ENCODE measurements around the gene LRRC1.

The LRRC1 gene

DNA sequence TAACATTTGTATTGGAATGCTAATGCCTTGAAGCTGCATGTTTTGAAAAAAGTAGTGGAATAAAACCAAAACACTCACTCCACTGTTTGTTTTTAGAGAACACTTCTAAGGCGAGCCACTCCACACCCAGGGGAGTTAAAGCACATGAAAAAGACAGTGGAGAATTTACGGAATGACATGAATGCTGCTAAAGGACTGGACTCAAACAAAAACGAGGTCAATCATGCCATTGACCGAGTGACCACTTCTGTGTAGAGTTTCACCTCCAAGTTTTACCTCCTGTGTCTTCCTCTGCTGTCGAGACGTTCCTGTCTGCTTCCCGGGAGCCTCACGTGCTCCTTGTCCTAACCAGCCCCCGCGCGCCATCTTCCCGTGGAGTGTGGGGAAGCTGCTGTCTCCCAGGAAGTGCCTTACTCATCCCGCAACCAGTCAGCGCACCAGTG is 127.8 kb downstream of the LRRC1 start:
- no peak overlapping the region for H3K4me3 Mint-ChIP-seq

DNA sequence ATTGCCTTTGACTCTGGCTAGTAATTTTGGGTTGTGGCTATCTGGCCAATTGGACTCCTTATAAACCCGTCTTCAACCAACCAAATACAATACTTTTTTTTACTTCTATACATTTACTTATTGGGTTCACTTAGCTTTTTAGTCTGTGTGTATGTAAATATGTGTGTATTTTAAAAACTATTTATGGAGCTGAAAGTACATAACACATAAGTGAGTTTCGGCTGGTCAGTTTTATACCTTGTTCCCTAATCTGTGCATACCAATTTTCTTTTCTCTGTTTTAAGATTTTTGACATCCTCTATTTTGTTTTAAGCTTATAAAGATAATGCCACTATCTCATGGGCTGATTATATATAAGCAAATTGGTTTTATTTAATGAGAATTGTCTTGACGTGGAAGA is 129.5 kb downstream of the LRRC1 start:
- Mint-ChIP-seq H3K27me3 (no peaks in the 10 kb centered on the region), H3K9me3 (no peaks in the 10 kb centered on the region), H3K4me3 (no peak overlapping the region), H3K27ac (no peak overlapping the region), H3K36me3 (peaks cover 34% of the 10 kb centered on the region), H3K4me1 (no peaks in the 10 kb centered on the region)
- no peak for ATAC-seq

More for the DNA sequence above, 127.8 kb downstream of the LRRC1 start:
- Mint-ChIP-seq H3K36me3 (peaks cover 36% of the 10 kb centered on the region), H3K27ac (no peak overlapping the region), H3K4me1 (no peaks in the 10 kb centered on the region), H3K27me3 (no peaks in the 10 kb centered on the region), H3K9me3 (no peaks in the 10 kb centered on the region)
- ATAC-seq = no peak

DNA sequence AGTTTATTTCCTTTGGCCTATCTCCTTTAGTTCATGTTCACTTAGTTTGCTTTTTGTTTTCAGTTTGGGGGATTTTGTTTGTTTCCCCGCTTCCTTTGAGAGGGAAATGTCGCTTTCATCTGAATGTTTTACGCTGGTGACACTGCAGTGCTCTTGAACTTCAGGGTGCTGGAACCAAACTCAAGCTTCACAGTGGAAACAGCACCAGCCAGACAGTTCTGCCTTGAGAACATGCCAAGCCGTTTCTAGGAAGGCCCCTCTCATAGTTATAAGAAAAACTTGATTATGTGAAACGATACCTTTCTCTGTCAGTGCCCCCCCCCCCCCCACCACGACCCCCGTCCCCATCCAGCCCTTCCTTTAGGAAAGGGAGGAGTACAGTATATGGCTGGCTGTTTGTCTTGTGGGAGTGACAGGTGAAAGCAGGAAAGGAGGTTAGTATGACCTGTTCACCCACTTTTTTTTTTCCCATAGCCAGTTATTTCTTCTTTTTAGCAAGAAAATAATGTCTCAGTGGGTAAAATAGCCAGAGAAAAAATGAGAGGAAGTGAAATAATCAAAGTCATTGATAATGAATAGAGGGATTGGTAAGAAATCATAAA is 130.1 kb downstream of the LRRC1 start:
- no peaks in the 10 kb centered on the region for H3K27me3 Mint-ChIP-seq
- H3K9me3 Mint-ChIP-seq = no peaks in the 10 kb centered on the region
- no peaks in the 10 kb centered on the region for H3K4me1 Mint-ChIP-seq
- H3K27ac Mint-ChIP-seq = no peak overlapping the region
- no peak for ATAC-seq
- peaks cover 28% of the 10 kb centered on the region for H3K36me3 Mint-ChIP-seq
- H3K4me3 Mint-ChIP-seq = no peak overlapping the region

DNA sequence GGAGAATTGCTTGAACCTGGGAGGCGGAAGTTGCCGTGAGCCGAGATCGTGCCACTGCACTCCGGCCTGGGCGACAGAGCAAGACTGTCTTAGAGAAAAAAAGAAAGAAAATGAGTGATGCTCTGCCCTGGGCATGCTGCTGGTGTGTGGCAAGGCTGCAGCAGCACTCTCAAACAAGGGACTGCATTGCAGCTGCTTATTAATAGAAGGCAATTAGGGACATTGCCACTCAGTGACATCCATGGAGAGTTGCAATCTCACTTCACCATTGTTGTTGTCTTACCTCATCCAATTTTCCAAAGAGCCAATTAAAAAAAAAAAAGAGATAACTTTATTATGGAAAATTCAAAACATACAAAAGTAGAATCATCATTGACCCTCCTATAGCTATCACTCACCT is 131.1 kb downstream of the LRRC1 start:
- Mint-ChIP-seq H3K36me3 (peaks cover 18% of the 10 kb centered on the region), H3K27me3 (no peaks in the 10 kb centered on the region), H3K4me1 (peaks cover 4% of the 10 kb centered on the region), H3K9me3 (no peaks in the 10 kb centered on the region), H3K27ac (no peak overlapping the region), H3K4me3 (no peak overlapping the region)
- no peak for ATAC-seq

DNA sequence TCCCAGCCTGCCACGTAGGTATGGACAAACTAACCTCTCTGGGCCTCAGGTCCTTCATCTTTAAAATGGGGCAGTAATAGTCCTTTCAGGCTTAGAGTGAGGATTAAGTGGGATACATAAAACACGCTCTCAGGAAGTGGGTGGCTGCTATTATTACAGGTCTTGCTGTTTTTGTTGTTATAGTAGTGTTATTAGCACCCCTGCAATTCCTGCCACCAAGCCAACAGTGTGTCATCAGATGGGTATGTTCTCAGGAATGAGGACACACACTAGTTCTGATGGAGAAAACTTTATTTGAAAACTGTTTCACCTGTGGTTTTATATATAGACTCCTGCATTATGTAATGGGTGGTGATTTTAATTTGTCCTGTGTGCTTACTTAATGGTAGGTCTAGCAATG is 131.7 kb downstream of the LRRC1 start:
- no peak for ATAC-seq
- no peak overlapping the region for H3K4me3 Mint-ChIP-seq
- H3K9me3 Mint-ChIP-seq = no peaks in the 10 kb centered on the region
- no peak overlapping the region for H3K27ac Mint-ChIP-seq
- peaks cover 10% of the 10 kb centered on the region for H3K4me1 Mint-ChIP-seq
- H3K36me3 Mint-ChIP-seq = peaks cover 12% of the 10 kb centered on the region
- no peaks in the 10 kb centered on the region for H3K27me3 Mint-ChIP-seq

DNA sequence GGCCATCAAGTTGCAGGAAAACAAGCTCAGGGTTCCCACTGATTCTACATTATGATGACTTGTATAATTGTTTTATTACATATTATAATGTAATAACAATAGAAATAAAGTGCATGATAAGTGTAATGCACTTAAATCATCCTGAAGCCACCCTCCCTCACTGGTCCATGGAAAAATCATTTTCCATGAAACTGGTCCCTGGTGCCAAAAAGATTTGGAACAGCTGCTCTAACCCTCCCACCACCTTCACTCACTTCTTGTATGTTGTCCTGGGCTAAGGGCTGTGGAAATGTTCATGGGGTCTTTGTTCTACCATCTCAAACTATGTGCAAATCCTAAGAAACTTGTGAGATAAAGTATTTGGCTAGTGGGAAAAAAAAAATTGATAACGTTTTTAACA is 133.8 kb downstream of the LRRC1 start:
- Mint-ChIP-seq H3K9me3 (no peaks in the 10 kb centered on the region), H3K27ac (no peak overlapping the region), H3K4me3 (no peak overlapping the region), H3K27me3 (no peaks in the 10 kb centered on the region), H3K36me3 (no peaks in the 10 kb centered on the region), H3K4me1 (peaks cover 11% of the 10 kb centered on the region)
- ATAC-seq = no peak

DNA sequence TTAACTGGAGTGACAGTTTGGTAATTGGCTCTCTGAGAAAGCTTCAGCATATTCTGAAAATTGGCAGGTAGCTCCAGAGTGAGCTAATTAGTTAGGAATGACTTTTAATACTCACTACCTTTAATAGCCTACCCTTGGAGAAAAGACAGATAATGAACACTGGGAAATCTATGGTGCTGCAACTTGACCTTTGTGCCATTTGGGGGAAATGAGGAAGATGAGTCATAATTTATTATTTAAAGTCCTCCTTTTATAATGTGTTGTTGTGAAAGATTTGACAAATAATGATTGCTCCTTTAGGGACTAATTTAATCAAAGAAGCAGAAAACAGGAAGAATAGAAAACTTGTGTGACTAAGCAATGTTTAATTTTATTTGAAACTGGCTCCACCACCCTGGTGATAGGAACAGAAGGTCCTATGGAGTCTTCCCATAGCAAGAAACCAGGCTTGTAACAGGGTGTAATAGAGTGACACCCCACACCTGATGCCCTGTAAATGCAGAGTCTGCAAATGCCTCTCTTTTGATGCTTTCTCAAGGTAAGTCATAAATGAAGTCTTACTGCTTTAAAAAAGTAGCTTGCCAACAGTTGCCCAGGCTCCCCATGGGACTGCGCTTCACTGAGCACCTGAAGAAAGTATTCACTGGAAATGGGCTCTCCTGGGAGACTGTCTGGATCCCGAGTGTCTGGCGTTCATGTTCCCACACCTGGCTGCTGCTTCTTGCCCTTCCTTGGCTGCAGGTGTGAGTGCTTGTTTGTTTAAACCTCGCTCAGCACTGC is 134.4 kb downstream of the LRRC1 start:
- ATAC-seq = no peak
- no peak overlapping the region for H3K27ac Mint-ChIP-seq
- no peaks in the 10 kb centered on the region for H3K36me3 Mint-ChIP-seq
- no peaks in the 10 kb centered on the region for H3K9me3 Mint-ChIP-seq
- no peak overlapping the region for H3K4me3 Mint-ChIP-seq
- peaks cover 11% of the 10 kb centered on the region for H3K4me1 Mint-ChIP-seq
- no peaks in the 10 kb centered on the region for H3K27me3 Mint-ChIP-seq

DNA sequence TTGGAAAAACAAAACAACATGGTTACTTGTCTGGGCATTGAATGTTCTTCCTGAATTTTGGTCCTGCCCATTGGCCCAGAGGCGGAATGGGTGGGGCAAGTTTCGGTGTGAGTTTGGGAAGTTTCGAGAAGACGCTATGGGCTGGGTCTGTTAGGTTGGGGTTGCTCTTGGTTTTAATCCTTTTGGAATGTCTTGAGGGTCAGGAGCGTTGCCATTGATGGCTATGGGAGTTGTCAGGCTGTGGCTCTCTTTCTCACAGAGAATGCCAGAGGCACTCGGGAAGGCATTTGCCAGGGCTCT is 135.0 kb downstream of the LRRC1 start:
- peaks cover 11% of the 10 kb centered on the region for H3K4me1 Mint-ChIP-seq
- H3K27ac Mint-ChIP-seq = no peak overlapping the region
- H3K4me3 Mint-ChIP-seq = no peak overlapping the region
- no peaks in the 10 kb centered on the region for H3K9me3 Mint-ChIP-seq
- ATAC-seq = no peak
- no peaks in the 10 kb centered on the region for H3K36me3 Mint-ChIP-seq
- no peaks in the 10 kb centered on the region for H3K27me3 Mint-ChIP-seq

DNA sequence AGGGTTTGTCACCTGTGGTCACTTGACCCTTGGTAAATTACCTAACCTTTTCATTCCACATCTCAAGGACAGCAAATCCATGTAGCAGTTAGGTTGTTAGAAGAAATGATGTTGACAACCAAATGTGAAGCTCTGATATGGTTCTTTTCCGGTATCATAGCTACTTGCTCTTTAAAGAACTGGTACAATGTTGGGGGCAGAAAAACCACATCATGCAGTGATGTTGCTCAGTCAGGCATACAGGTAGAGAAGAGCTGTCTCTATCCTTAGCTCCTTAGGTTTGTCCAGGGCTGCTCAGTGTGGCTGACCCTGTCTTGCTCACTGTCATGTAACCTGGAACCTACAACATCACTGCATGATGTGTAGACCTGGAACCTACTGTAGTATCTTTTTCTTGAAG is 135.5 kb downstream of the LRRC1 start:
- H3K9me3 Mint-ChIP-seq = no peaks in the 10 kb centered on the region
- H3K4me1 Mint-ChIP-seq = peaks cover 11% of the 10 kb centered on the region
- ATAC-seq = no peak
- H3K36me3 Mint-ChIP-seq = no peaks in the 10 kb centered on the region
- no peaks in the 10 kb centered on the region for H3K27me3 Mint-ChIP-seq
- H3K4me3 Mint-ChIP-seq = no peak overlapping the region
- H3K27ac Mint-ChIP-seq = no peak overlapping the region

DNA sequence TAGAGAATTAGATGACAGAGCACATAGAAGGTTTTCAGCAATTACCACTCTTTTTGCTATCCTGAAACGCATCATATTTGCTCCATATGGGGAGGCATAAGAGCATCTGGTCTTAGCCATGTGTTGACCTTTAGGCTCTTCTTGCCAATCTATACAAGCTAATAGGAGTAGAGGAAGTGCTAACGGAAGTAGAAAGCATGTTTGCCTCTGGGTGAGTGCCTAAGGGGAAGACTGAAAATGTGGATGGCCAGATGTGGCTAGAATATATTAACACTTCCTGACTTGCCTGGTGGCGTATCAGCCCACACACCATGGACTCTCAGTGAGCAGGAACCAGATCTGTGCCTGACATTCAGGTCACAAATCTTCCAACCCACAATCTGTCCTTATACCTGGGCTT is 136.3 kb downstream of the LRRC1 start:
- no peak overlapping the region for H3K27ac Mint-ChIP-seq
- peaks cover 11% of the 10 kb centered on the region for H3K4me1 Mint-ChIP-seq
- no peaks in the 10 kb centered on the region for H3K36me3 Mint-ChIP-seq
- no peaks in the 10 kb centered on the region for H3K27me3 Mint-ChIP-seq
- no peak for ATAC-seq
- no peaks in the 10 kb centered on the region for H3K9me3 Mint-ChIP-seq
- no peak overlapping the region for H3K4me3 Mint-ChIP-seq

DNA sequence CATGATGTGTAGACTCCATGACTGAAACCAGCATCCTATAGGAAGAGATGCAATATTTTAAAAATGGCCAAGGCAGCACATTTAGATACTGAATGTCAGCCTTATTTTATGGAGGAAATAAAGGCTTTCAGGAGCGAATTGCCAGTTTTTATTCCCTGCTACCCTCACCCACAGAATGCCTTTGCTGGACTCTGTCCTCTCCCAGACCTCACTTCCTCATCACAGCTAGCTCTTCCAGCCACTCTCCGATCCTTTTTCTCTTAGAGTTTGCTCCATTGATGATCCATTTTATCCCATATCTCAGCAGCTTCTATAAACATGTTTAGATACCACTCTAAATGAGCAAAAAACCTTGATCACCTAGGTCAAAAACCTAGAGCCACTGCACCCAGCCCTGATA is 137.7 kb downstream of the LRRC1 start:
- no peak for ATAC-seq
- H3K4me1 Mint-ChIP-seq = peaks cover 11% of the 10 kb centered on the region
- no peaks in the 10 kb centered on the region for H3K27me3 Mint-ChIP-seq
- no peak overlapping the region for H3K4me3 Mint-ChIP-seq
- H3K27ac Mint-ChIP-seq = no peak overlapping the region
- no peaks in the 10 kb centered on the region for H3K36me3 Mint-ChIP-seq
- no peaks in the 10 kb centered on the region for H3K9me3 Mint-ChIP-seq

DNA sequence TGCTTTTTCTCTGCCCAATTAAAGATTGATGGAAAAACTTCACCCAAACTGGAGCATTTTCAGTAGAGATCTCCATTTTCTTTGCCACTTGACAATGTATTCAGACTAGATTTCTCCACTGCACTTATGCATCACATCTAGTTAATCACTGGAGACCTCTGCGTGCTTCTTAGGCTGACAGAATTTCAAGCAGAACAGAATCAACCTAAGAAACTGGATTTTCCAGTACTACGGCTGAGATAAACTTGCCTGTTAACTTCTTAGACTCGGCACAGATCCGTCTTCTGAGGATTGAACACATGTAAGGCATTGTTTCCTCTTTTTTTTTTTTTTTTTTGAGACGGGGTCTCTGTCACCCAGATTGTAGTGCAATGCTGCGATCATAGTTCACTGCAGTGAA is 139.2 kb downstream of the LRRC1 start:
- H3K4me3 Mint-ChIP-seq = no peak overlapping the region
- H3K36me3 Mint-ChIP-seq = no peaks in the 10 kb centered on the region
- ATAC-seq = no peak
- H3K27ac Mint-ChIP-seq = no peak overlapping the region
- H3K4me1 Mint-ChIP-seq = peaks cover 22% of the 10 kb centered on the region
- no peaks in the 10 kb centered on the region for H3K9me3 Mint-ChIP-seq
- H3K27me3 Mint-ChIP-seq = no peaks in the 10 kb centered on the region

DNA sequence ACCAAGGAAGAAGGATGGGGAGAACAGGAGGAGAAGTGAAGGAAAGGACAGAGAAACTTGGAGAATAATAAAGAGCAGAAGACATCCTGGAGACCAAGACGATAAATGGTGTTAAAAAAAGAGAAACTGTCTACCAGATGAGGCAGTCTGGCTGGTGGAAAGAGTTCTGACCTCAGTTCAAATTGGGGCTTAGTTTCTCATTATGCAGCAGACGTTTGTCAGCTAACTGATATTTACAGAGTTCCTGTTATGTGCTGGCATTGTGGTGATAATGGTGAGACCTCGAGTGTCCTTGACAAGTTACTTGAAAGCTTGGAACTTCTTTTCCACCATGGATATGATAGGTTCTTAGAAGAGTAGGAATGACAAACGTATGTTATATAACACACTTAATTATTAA is 142.7 kb downstream of the LRRC1 start:
- no peak overlapping the region for H3K27ac Mint-ChIP-seq
- no peak for ATAC-seq
- H3K9me3 Mint-ChIP-seq = no peaks in the 10 kb centered on the region
- no peaks in the 10 kb centered on the region for H3K27me3 Mint-ChIP-seq
- no peak overlapping the region for H3K4me3 Mint-ChIP-seq
- peaks cover 10% of the 10 kb centered on the region for H3K4me1 Mint-ChIP-seq
- no peaks in the 10 kb centered on the region for H3K36me3 Mint-ChIP-seq

DNA sequence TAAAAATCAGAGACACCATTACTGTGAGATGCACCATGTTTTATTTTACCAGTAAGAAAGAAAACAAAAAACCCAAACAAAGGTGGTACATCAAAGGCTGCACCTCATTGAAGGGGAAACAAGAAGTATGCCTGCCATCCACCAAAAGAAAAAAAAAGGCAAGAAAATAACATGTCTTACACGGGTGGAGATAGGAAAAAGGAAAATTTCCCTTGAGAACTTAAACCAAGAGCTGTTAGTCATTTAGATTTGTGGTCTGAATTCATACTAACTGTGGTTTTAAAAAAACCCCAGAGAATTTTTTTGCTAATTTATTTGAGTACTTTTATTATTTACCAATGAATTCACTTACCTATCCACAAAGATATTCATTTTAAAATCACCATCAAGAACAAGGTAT is 144.0 kb downstream of the LRRC1 start:
- ATAC-seq = no peak
- no peak overlapping the region for H3K4me3 Mint-ChIP-seq
- H3K27ac Mint-ChIP-seq = no peak overlapping the region
- H3K9me3 Mint-ChIP-seq = no peaks in the 10 kb centered on the region
- no peaks in the 10 kb centered on the region for H3K27me3 Mint-ChIP-seq
- peaks cover 10% of the 10 kb centered on the region for H3K4me1 Mint-ChIP-seq
- no peaks in the 10 kb centered on the region for H3K36me3 Mint-ChIP-seq

DNA sequence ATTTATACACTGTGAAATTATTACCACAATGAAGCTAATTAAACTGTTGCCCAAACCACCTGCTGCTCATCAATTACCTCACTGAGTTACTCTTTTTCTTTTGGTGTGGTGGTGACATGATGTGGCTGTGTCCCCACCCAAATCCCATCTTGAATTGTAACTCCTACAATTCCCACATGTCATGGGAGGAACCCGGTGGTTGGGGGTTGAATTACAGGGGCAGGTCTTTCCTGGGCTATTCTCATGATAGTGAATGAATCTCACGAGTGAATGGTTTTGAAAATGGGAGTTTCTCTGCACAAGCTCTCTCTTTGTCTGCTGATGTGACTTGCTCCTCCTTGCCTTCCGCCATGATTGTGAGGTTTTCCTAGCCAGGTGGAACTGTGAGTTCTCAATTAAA is 145.0 kb downstream of the LRRC1 start:
- no peaks in the 10 kb centered on the region for H3K27me3 Mint-ChIP-seq
- ATAC-seq = no peak
- no peaks in the 10 kb centered on the region for H3K36me3 Mint-ChIP-seq
- no peaks in the 10 kb centered on the region for H3K9me3 Mint-ChIP-seq
- H3K4me1 Mint-ChIP-seq = peaks cover 10% of the 10 kb centered on the region
- H3K4me3 Mint-ChIP-seq = no peak overlapping the region
- no peak overlapping the region for H3K27ac Mint-ChIP-seq

DNA sequence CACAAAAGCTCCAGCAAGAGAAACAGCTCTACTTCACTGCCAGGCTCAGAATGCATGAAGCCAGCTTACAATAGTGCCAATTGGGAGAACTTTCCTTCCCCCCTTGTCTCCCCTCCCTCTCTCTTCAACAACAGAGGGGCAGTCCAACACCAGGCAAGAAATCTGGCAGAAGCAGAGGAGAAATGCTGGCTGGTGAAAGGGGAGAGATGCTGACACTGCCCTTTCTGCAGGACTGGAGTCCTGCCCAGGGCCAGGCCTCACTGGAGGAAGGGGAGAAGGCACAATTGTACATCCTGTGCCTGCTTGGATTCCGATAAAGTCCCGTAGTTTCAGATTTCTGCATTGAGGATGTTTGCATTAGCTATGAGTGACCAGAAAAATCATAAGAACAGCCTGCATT is 148.6 kb downstream of the LRRC1 start:
- Mint-ChIP-seq H3K4me3 (no peak overlapping the region), H3K27me3 (peaks cover 12% of the 10 kb centered on the region), H3K27ac (no peak overlapping the region), H3K4me1 (peaks cover 4% of the 10 kb centered on the region), H3K9me3 (no peaks in the 10 kb centered on the region), H3K36me3 (no peaks in the 10 kb centered on the region)
- ATAC-seq = no peak

Data from stimulated activated memory B cell treated with anti-CD40 and anti-IgM and Interleukin-4, amounts not matched to agents 10 μg/mL and 1 μg/mL and 100 μg/mL, for 72 hours (primary cell).